Vagina (tissue), 2 donors: ENCODE data around the gene ETHE1. TPM values are rescaled to one million over a fixed set of nuclear protein-coding genes. Genes with fewer than 3 reads are reported as not detected.

ENCODE experiments used
- DNase-seq, 2 donors: peaks; one replicate each; pipeline ENCODE4 v3.0.0-alpha.2; 2017; ENCODE audit errors: extremely low spot score in 2 of 2
- H3K27ac ChIP-seq: fragments of 200-600 bp; sonication (generic); one replicate; pipeline ENCODE4 v1.5.1; 2019
- H3K27me3 ChIP-seq: fragments of 200-600 bp; sonication (generic); one replicate; pipeline ENCODE4 v1.5.1; 2019
- H3K36me3 ChIP-seq, 2 donors: fragments of 200-600 bp; sonication (generic); one replicate each; pipeline ENCODE4 v1.5.1; 2017 to 2019
- H3K4me1 ChIP-seq: fragments of 200-600 bp; sonication (generic); one replicate; pipeline ENCODE4 v1.5.1; 2019
- H3K4me3 ChIP-seq, 2 donors: fragments of 200-600 bp; sonication (generic); 1 replicate in 1 of 2; 2 replicates in 1 of 2; pipeline ENCODE4 v1.5.1; 2016 to 2019
- H3K9me3 ChIP-seq: fragments of 200-600 bp; sonication (generic); one replicate; pipeline ENCODE4 v1.5.1; 2019
- CTCF ChIP-seq, 3 experiments: fragments of 450-650 bp in 2 of 3; fragments of 200-600 bp in 1 of 3; sonication (generic) in 1 of 3; IDR thresholded peaks; one replicate each; pipeline ENCODE4 v1.5.1; 2017 to 2019; ENCODE audit warnings: antibody characterized with exemption in 3 of 3, mild to moderate bottlenecking in 2 of 3, moderate library complexity in 2 of 3
- POLR2A ChIP-seq, 2 donors: fragments of 450-650 bp; IDR thresholded peaks; one replicate each; pipeline ENCODE4 v1.6.1; 2017; ENCODE audit warnings: antibody characterized with exemption in 2 of 2, mild to moderate bottlenecking in 2 of 2, moderate library complexity in 2 of 2
- POLR2AphosphoS5 ChIP-seq, 2 donors: sonication (generic); formaldehyde crosslinking; IDR thresholded peaks; one replicate each; pipeline ENCODE4 v1.9.0; 2017; ENCODE audit warnings: antibody characterized with exemption in 2 of 2, mild to moderate bottlenecking in 2 of 2, low read depth in 1 of 2; ENCODE audit not compliant: insufficient read depth in 1 of 2
- intact Hi-C: fragments of 100-400 bp; cut with DNase I; formaldehyde crosslinking; loops from one replicate; pipeline ENCODE4 v1.15.1; 2023
- total RNA-seq: library from RNA; depleted of rRNA; stranded (reverse); fragments of >200 nt; gene quantifications from one replicate; pipeline ENCODE4 v1.2.3, GENCODE V29; 2016

ETHE1 gene
- total RNA-seq, 1 donor from 2014 or later: 74.4 TPM

- no peaks in the 10 kb centered on the region for H3K27me3 ChIP-seq
- peaks cover 0 to 5% of the 10 kb centered on the region in 2 donors for H3K36me3 ChIP-seq
- H3K9me3 ChIP-seq: no peaks in the 10 kb centered on the region
- peaks cover 13% of the 10 kb centered on the region for H3K4me1 ChIP-seq
- H3K4me3 ChIP-seq: no peak overlapping the region
- TF ChIP-seq POLR2A (IDR thresholded peaks at IDR 0.05) (no peak), CTCF (IDR thresholded peaks at IDR 0.05) (no peak)
- no peak for DNase-seq
- intact Hi-C loops: loop anchor here (5.0 kb wide), 1 partner anchor 42 kb away; the partner anchor contains the start of gene PHLDB3
- no peak overlapping the region for H3K27ac ChIP-seq
These were observed 66.5 kb downstream of the ETHE1 start for GRCh38 chr19:43460362-43461016.

- H3K27me3 ChIP-seq: no peaks in the 10 kb centered on the region
- TF ChIP-seq CTCF (IDR thresholded peaks at IDR 0.05) (no peak), POLR2A (IDR thresholded peaks at IDR 0.05) (no peak), POLR2AphosphoS5 (IDR thresholded peaks at IDR 0.05; ENCODE audit: insufficient read depth in 1 of 2, low read depth in 1 of 2) (no peak)
- intact Hi-C loops: no loop called here
- peaks cover 0 to 5% of the 10 kb centered on the region in 2 donors for H3K36me3 ChIP-seq
- no peak overlapping the region for H3K4me3 ChIP-seq
- DNase-seq: no peak
- no peaks in the 10 kb centered on the region for H3K9me3 ChIP-seq
- H3K4me1 ChIP-seq: no peaks in the 10 kb centered on the region
- no peak overlapping the region for H3K27ac ChIP-seq
These were observed 69.2 kb downstream of the ETHE1 start for GRCh38 chr19:43457809-43458208.

Other genes with a start within 250 kb of the ETHE1 start
- not detected for gene CD177, start 173.5 kb downstream of the ETHE1 start, total RNA-seq
- not detected for gene TEX101, start 112.3 kb downstream of the ETHE1 start, total RNA-seq
- gene LYPD3, start 61.6 kb downstream of the ETHE1 start, total RNA-seq: 247 TPM
- gene PHLDB3, start 22.5 kb downstream of the ETHE1 start, total RNA-seq: 24.3 TPM
- gene ZNF575, start 6.0 kb upstream of the ETHE1 start, total RNA-seq: 2.9 TPM
- gene XRCC1, start 48.3 kb upstream of the ETHE1 start, total RNA-seq: 20.9 TPM
- 8.8 TPM for gene PINLYP, start 48.6 kb upstream of the ETHE1 start, total RNA-seq
- gene IRGQ, start 68.9 kb upstream of the ETHE1 start, total RNA-seq: 11.0 TPM
- 21.9 TPM for gene ZNF576, start 69.4 kb upstream of the ETHE1 start, total RNA-seq
- 0.98 TPM for gene SRRM5, start 84.9 kb upstream of the ETHE1 start, total RNA-seq
- gene ZNF428, start 92.4 kb upstream of the ETHE1 start, total RNA-seq: 30.9 TPM
- 4.7 TPM for gene CADM4, start 112.6 kb upstream of the ETHE1 start, total RNA-seq
- 16.2 TPM for gene PLAUR, start 143.0 kb upstream of the ETHE1 start, total RNA-seq
- gene IRGC, start 188.9 kb upstream of the ETHE1 start, total RNA-seq: not detected
- gene SMG9, start 227.8 kb upstream of the ETHE1 start, total RNA-seq: 56.5 TPM